Left lung (tissue), 10 donors: Measurements from ENCODE around the gene CPED1. TPM values are rescaled to one million over a fixed set of nuclear protein-coding genes. Genes with fewer than 3 reads are reported as not detected.

Source experiments
- ATAC-seq: fragments of 200-7000 bp; cut with Tn5 transposase; one replicate; pipeline ENCODE4 v1.9.1; 2020; ENCODE audit warnings: moderate library complexity
- DNase-seq, 4 donors: peaks; one replicate each; pipeline ENCODE4 v3.0.0-alpha.2; 2013 to 2020
- H3K27ac ChIP-seq, 2 donors: fragments of 200-600 bp; sonication (generic) in 1 of 2; one replicate each; pipeline versions ENCODE4 v1.5.0 to v1.8.0; 2020 to 2021
- H3K27me3 ChIP-seq, 2 donors: fragments of 200-600 bp; sonication (generic) in 1 of 2; one replicate each; pipeline versions ENCODE4 v1.5.0 to v1.8.0; 2020 to 2021
- H3K36me3 ChIP-seq, 2 donors: fragments of 200-600 bp; sonication (generic) in 1 of 2; one replicate each; pipeline versions ENCODE4 v1.5.0 to v1.8.0; 2020 to 2021
- H3K4me1 ChIP-seq, 2 donors: fragments of 200-600 bp; one replicate each; pipeline ENCODE4 v1.8.0; 2021
- H3K4me3 ChIP-seq, 2 donors: fragments of 200-600 bp; sonication (generic) in 1 of 2; one replicate each; pipeline versions ENCODE4 v1.5.0 to v1.8.0; 2020 to 2021; ENCODE audit warnings: mild to moderate bottlenecking in 1 of 2
- H3K9me3 ChIP-seq, 2 donors: fragments of 200-600 bp; sonication (generic) in 1 of 2; one replicate each; pipeline versions ENCODE4 v1.5.0 to v1.8.0; 2020 to 2021
- CTCF ChIP-seq, 2 donors: fragments of 200-600 bp; sonication (generic) in 1 of 2; IDR thresholded peaks; one replicate each; pipeline versions ENCODE4 v1.5.0 to v1.8.0; 2021; ENCODE audit warnings: antibody characterized with exemption in 2 of 2
- intact Hi-C, 2 donors: fragments of 100-400 bp; cut with DNase I; formaldehyde crosslinking; loops; one replicate each; pipeline versions ENCODE4 v1.11.2 to v1.14.2; 2022
- polyA plus RNA-seq, 6 donors: library from polyadenylated mRNA; unstranded; fragments of 120-200 nt; gene quantifications; one replicate each; pipeline ENCODE4 v1.2.1, GENCODE V29; 2013; ENCODE audit not compliant: insufficient read length in 6 of 6
- total RNA-seq, 2 donors: library from RNA; stranded (reverse); fragmentation: NEBNext Ultra II Directional; extraction: Animal tissue kit (Norgen Biotek cat#: 25700); gene quantifications; one replicate each; pipeline ENCODE4 v1.2.1, GENCODE V29; 2021
- donor health status: DM: no; HTN: yes; CAD: no.
- donor health status: DM: no; HTN: no; CAD: no.

CPED1 gene
- total and polyA plus RNA-seq, 8 donors: 8.8 to 29.6 (median 22.8) TPM

- H3K4me1 ChIP-seq: no peaks in the 10 kb centered on the region
- intact Hi-C loops: no loop called here
- no peak for TF ChIP-seq CTCF (IDR thresholded peaks at IDR 0.05)
- H3K27me3 ChIP-seq: no peaks in the 10 kb centered on the region
- no peaks in the 10 kb centered on the region for H3K9me3 ChIP-seq
- DNase-seq (no peak), ATAC-seq (no peak)
- no peak overlapping the region for H3K27ac ChIP-seq
- no peak overlapping the region for H3K4me3 ChIP-seq
- peaks cover 0 to 18% of the 10 kb centered on the region in 2 donors for H3K36me3 ChIP-seq
Observed at GRCh38 chr7:121342631-121343030, 354.1 kb downstream of the CPED1 start.

GRCh38 chr7:121343302-121343701, 354.8 kb downstream of the CPED1 start:
- peaks cover 0 to 18% of the 10 kb centered on the region in 2 donors for H3K36me3 ChIP-seq
- no peak for ATAC-seq
- H3K9me3 ChIP-seq: no peaks in the 10 kb centered on the region
- H3K27me3 ChIP-seq: no peaks in the 10 kb centered on the region
- no peak for TF ChIP-seq CTCF (IDR thresholded peaks at IDR 0.05)
- H3K4me1 ChIP-seq: no peaks in the 10 kb centered on the region
- no peak for DNase-seq
- no peak overlapping the region for H3K27ac ChIP-seq
- intact Hi-C loops: no loop called here
- H3K4me3 ChIP-seq: no peak overlapping the region

GRCh38 chr7:121344093-121344492, 355.6 kb downstream of the CPED1 start:
- ATAC-seq (no peak), DNase-seq (no peak)
- Histone ChIP-seq H3K27ac (no peak overlapping the region), H3K4me3 (no peak overlapping the region), H3K27me3 (no peaks in the 10 kb centered on the region), H3K36me3 (peaks cover 0 to 18% of the 10 kb centered on the region in 2 donors), H3K4me1 (no peaks in the 10 kb centered on the region), H3K9me3 (no peaks in the 10 kb centered on the region)
- intact Hi-C loops: no loop called here
- no peak for TF ChIP-seq CTCF (IDR thresholded peaks at IDR 0.05)

GRCh38 chr7:121344497-121344896, 356.0 kb downstream of the CPED1 start:
- intact Hi-C loops: no loop called here
- H3K27ac ChIP-seq: no peak overlapping the region
- ATAC-seq: no peak

More at GRCh38 chr7:121344497-121344896, 356.0 kb downstream of the CPED1 start:
- TF ChIP-seq CTCF (IDR thresholded peaks at IDR 0.05): no peak
- no peak for DNase-seq
- H3K27me3 ChIP-seq: no peaks in the 10 kb centered on the region
- peaks cover 0 to 18% of the 10 kb centered on the region in 2 donors for H3K36me3 ChIP-seq
- no peaks in the 10 kb centered on the region for H3K4me1 ChIP-seq
- H3K4me3 ChIP-seq: no peak overlapping the region
- no peaks in the 10 kb centered on the region for H3K9me3 ChIP-seq

Other genes with a start within 250 kb of the CPED1 start
- 10 to 100 TPM; 25.7 to 48.8 TPM for gene TSPAN12, start 130.6 kb upstream of the CPED1 start, total RNA-seq
- 10 to 100 TPM; 36.9 to 52.3 (median 44.0) TPM for gene TSPAN12, start 130.6 kb upstream of the CPED1 start, polyA plus RNA-seq
- gene ING3, start 37.9 kb upstream of the CPED1 start, total RNA-seq: 10 to 100 TPM; 13.1 to 17.8 TPM
- gene ING3, start 37.9 kb upstream of the CPED1 start, polyA plus RNA-seq: 10 to 100 TPM; 31.6 to 40.6 (median 36.8) TPM